Effector memory CD8-positive, alpha-beta T cell (primary cell): Measurements from ENCODE around the gene NUP93.
A peak's percentile ranks its signal among the peaks of the same experiment; 100 is the strongest.

Source experiments
- ATAC-seq: fragments of 150-1000 bp; cut with Tn5 transposase; replicated peaks from 2 replicates; pipeline ENCODE4 v1.10.0; 2021; ENCODE audit warnings: mild to moderate bottlenecking, moderate library complexity
- DNase-seq, 3 experiments: peaks; one replicate each; pipeline ENCODE4 v3.0.0; 2021
- H3K27ac Mint-ChIP-seq, 2 donors: one replicate each; pipeline ENCODE4 v1.8.0; 2022; ENCODE audit warnings: mild to moderate bottlenecking in 2 of 2, mixed read lengths in 2 of 2, moderate library complexity in 2 of 2
- H3K27me3 Mint-ChIP-seq, 2 donors: one replicate each; pipeline ENCODE4 v1.8.0; 2022; ENCODE audit warnings: mixed read lengths in 2 of 2
- H3K36me3 Mint-ChIP-seq: one replicate; pipeline ENCODE4 v1.8.0; 2022; ENCODE audit warnings: mild to moderate bottlenecking, moderate library complexity, mixed read lengths; ENCODE audit not compliant: insufficient read depth
- H3K4me1 Mint-ChIP-seq, 2 donors: one replicate each; pipeline ENCODE4 v1.8.0; 2022; ENCODE audit warnings: low read depth in 2 of 2, mixed read lengths in 2 of 2
- H3K4me3 Mint-ChIP-seq, 2 donors: one replicate each; pipeline ENCODE4 v1.8.0; 2022; ENCODE audit warnings: mild to moderate bottlenecking in 2 of 2, mixed read lengths in 2 of 2, moderate library complexity in 2 of 2
- H3K9me3 Mint-ChIP-seq, 2 donors: one replicate each; pipeline ENCODE4 v1.8.0; 2022; ENCODE audit warnings: mixed read lengths in 2 of 2

The NUP93 gene

DNA sequence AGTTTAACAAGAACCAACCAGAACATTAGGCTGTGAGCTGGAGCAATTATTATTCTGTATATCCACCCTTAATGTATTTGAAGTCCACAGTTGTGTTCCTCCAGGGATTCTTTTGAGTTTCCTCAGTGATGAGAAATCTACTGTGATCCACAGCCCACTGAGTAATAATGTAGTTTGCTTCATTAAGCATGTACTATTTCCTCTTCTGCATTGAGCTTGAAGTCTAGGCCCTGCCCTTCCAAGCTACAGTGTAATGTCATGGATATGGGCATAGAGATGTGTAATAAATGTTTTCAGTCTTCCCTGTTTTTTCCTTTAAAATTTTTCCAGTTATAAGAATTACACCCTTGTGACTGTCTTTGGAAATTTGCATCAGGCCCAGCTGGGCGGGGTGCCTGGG, 98.7 kb downstream of the NUP93 start:
- Mint-ChIP-seq H3K4me3 (no peak overlapping the region), H3K27ac (peak overlapping the region in 1 of 2 donors; percentile 62), H3K4me1 (no peaks in the 10 kb centered on the region), H3K9me3 (no peaks in the 10 kb centered on the region), H3K27me3 (no peaks in the 10 kb centered on the region), H3K36me3 (peaks cover 45% of the 10 kb centered on the region)
- ATAC-seq (no peak), DNase-seq (no peak)

DNA sequence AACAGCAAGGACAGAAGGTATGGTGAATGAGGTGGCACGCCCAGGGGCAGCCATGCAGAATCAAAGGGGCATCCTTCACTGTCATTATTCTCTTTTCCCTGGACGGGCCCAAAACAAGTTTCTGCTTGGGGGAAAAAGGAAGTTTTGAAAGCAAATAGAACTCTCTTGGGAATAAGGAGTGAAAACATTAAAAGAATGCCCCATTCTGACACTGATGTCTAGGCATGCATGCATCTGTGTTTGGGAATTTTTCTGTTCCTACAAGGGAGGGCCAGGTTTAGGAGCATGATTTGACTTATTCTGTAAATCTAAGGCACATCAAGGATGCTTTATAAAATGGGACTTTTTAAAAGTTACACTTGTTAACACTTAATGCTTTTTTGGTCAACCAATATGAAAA, 100.7 kb downstream of the NUP93 start:
- Mint-ChIP-seq H3K4me1 (no peaks in the 10 kb centered on the region), H3K36me3 (peaks cover 42% of the 10 kb centered on the region), H3K27me3 (no peaks in the 10 kb centered on the region), H3K9me3 (no peaks in the 10 kb centered on the region), H3K27ac (peak overlapping the region; percentile 10 to 49), H3K4me3 (no peak overlapping the region)
- DNase-seq: no peak
- ATAC-seq: no peak

DNA sequence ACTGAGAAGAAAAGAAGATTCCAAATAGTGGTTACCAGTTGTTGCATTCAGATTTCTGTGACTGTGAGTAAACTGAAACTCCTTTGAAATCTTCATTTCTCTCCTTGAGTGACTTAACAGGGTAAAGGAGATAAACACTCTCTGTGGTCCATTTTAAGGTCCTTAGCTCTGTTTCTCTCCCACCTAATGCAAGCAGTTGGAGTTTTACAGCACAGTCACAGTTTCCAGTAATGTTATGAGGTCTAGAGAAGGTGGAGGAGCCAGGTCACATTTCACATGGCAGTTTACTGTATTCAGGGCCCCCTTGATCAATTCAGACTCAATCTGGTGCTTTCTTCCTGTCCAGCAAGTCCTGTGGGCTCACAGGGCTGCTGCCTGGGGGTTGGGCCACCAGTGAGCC, 102.8 kb downstream of the NUP93 start:
- H3K4me3 Mint-ChIP-seq: no peak overlapping the region
- H3K27me3 Mint-ChIP-seq: no peaks in the 10 kb centered on the region
- H3K4me1 Mint-ChIP-seq: no peaks in the 10 kb centered on the region
- H3K9me3 Mint-ChIP-seq: no peaks in the 10 kb centered on the region
- H3K36me3 Mint-ChIP-seq: peaks cover 45% of the 10 kb centered on the region
- ATAC-seq: no peak
- H3K27ac Mint-ChIP-seq: peak overlapping the region in 1 of 2 donors; percentile 19
- no peak for DNase-seq

DNA sequence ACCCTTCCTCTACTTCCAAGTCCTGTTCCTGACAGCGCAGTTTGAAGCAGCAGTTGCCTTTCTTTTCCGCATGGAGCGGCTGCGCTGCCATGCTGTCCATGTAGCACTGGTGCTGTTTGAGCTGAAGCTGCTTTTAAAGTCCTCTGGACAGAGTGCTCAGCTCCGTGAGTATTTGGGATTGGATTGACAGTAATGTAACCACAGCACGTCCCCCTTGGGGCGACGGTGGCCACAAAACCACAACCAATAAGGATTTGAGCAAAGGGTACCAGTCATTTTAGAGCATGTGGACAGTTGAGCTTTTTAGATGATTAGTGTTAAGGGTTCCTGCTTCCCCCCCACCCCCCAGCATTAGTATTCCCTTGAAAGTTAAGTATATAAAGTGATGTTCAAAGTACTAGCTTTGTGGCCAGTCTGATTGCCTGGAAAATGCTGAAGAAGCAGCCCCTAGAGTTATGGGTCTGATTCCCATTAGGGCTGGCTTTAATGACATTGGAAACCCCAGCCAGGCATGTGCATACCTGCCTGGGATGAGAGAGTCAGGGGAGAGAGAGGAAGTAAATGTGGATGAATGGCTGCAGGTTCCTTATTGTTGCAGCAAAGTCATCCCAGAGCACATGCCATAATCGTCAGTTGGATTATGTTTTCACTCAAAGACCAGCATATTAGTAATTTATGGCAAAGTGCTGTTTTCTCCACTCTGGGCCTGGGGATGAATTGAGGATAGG, 103.5 kb downstream of the NUP93 start:
- peaks cover 49% of the 10 kb centered on the region for H3K36me3 Mint-ChIP-seq
- no peaks in the 10 kb centered on the region for H3K27me3 Mint-ChIP-seq
- H3K9me3 Mint-ChIP-seq: no peaks in the 10 kb centered on the region
- no peaks in the 10 kb centered on the region for H3K4me1 Mint-ChIP-seq
- no peak for ATAC-seq
- no peak overlapping the region for H3K4me3 Mint-ChIP-seq
- no peak for DNase-seq
- peak overlapping the region in 1 of 2 donors; percentile 59 for H3K27ac Mint-ChIP-seq

DNA sequence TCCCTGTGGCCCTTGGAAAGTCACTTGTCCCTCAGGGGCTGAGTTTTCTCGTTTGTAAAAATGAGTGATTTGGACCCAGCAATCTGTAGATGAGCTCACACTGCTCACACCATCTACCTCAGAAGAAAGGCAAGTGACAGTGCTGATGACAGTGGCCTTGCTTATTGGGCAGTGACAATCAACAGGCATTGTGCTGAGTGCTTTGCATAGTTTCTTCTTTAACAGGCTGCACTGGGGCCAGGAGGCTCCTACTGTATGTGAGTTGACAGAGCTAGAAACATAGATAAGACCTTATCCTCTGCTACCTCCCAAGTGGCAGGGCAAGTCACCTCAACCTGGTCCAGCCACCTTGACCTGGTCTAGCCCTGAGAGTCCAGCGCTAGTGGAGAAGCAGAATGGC, 105.4 kb downstream of the NUP93 start:
- no peak overlapping the region for H3K4me3 Mint-ChIP-seq
- H3K4me1 Mint-ChIP-seq: no peaks in the 10 kb centered on the region
- ATAC-seq (no peak), DNase-seq (no peak)
- no peaks in the 10 kb centered on the region for H3K9me3 Mint-ChIP-seq
- H3K27me3 Mint-ChIP-seq: no peaks in the 10 kb centered on the region
- H3K27ac Mint-ChIP-seq: no peak overlapping the region
- H3K36me3 Mint-ChIP-seq: peaks cover 51% of the 10 kb centered on the region

DNA sequence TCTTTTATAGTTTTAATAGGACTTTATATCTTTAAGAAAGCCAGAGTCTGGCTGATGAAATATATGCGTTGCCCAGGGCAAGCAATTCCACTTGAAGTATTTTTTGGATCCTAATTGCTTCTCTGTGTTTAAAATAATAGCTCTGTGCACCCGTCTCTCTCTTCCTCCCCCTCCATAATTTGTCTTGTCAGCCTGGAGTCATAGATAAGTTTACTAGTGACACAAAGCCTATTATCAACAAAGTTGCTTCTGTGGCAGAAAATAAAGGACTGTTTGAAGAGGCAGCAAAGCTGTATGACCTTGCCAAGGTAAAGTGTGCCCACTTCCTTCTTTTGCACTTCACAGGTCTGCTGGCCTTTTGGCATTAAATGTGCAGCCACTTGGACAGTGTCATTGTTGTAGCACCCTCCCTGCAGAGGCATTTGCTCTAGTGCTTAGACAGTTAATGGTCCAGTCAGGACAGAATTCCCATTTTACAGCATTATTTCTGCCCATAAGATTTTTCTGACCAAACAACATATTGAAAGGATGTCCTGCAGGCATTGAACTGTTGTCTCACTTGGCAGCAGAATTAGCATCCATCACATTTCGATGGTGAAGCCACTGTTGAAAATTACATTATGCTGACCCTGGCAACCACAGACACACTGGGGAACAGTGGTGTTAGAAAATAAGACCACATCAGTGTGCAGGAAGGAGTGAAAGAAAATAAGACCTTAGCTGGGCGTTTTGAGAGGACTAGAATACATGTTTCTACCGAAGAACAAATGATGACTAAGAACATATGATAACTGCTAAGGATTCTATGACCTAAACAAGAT, 106.7 kb downstream of the NUP93 start:
- Mint-ChIP-seq H3K36me3 (peaks cover 49% of the 10 kb centered on the region), H3K27ac (peak overlapping the region in 1 of 2 donors; percentile 25), H3K9me3 (no peaks in the 10 kb centered on the region), H3K27me3 (no peaks in the 10 kb centered on the region), H3K4me1 (no peaks in the 10 kb centered on the region), H3K4me3 (no peak overlapping the region)
- no peak for ATAC-seq
- DNase-seq: no peak

DNA sequence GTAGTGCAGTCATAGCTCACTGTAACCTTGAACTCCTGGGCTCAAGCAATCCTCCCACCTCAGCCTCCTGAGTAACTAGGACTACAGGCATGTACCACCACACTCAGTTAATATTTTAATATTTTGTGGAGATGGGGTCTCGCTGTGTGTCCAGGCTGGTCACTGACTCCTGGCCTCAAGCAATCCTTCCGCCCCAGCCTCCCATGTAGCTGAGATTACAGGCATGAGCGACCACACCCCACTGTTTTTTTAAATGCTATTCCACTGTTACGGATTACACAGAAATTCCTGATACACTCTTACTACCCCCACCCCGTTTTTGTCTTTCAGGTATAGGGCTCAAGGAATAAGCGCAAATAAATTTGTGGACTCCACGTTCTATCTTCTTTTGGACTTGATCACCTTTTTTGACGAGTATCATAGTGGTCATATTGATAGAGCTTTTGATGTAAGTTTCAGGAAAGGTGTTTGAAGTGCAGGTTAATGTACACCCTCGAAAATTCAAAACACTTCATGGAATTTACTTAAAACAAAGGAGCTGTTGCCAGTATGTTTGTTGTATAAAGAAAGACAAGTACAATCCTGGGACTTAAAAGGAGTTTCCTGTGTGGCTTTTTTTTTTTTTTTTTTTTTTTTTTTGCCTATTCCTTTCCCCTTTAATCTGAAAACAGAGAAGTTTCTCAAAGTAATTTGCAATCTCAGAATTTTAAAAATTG, 108.9 kb downstream of the NUP93 start:
- DNase-seq: no peak
- peaks cover 52% of the 10 kb centered on the region for H3K36me3 Mint-ChIP-seq
- H3K4me1 Mint-ChIP-seq: no peaks in the 10 kb centered on the region
- peak overlapping the region in 1 of 2 donors; percentile 28 for H3K27ac Mint-ChIP-seq
- H3K27me3 Mint-ChIP-seq: no peaks in the 10 kb centered on the region
- H3K4me3 Mint-ChIP-seq: no peak overlapping the region
- ATAC-seq: no peak
- no peaks in the 10 kb centered on the region for H3K9me3 Mint-ChIP-seq

DNA sequence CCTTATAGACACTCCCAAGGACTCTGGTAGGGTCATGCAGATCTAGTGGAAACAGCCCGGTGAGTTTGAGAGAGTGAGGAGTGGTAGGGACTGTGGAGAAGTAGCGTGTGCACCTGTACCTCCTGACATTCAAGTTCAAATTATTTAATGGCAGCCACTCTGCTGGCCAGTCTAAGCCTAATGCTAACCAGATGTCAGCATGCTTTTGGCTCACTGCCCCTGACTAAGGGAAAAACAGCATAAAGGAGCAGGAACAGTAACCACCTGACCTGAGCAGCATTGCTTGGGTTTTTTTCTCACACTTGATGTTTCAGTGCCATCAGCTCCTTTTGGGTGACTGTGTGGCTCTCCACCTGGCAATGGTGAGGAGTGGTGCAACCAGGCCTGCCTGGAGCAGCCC, 111.3 kb downstream of the NUP93 start:
- Mint-ChIP-seq H3K27me3 (no peaks in the 10 kb centered on the region), H3K27ac (no peak overlapping the region), H3K4me3 (no peak overlapping the region), H3K4me1 (peaks cover 0 to 2% of the 10 kb centered on the region in 2 donors), H3K36me3 (peaks cover 51% of the 10 kb centered on the region), H3K9me3 (no peaks in the 10 kb centered on the region)
- no peak for ATAC-seq
- no peak for DNase-seq

DNA sequence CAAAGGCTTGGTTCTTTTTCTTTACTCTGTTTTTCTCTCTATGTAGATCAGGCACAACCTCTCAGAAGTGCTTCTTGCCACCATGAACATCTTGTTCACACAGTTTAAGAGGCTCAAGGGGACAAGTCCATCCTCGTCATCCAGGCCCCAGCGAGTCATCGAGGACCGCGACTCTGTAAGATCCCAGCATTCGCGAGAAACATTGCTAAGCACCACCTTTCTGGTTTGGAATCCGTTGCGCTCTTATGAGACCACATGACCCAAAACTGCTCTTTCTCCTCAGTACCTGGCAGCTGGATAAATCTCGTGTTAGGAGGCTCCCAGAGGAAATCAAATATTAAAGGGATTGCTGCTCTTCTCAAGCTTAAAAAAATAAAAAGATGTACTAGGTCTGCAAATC, 111.7 kb downstream of the NUP93 start:
- Mint-ChIP-seq H3K4me3 (no peak overlapping the region), H3K27ac (no peak overlapping the region), H3K9me3 (no peaks in the 10 kb centered on the region), H3K36me3 (peaks cover 51% of the 10 kb centered on the region), H3K4me1 (peaks cover under 1 to 2% of the 10 kb centered on the region in 2 donors), H3K27me3 (no peaks in the 10 kb centered on the region)
- DNase-seq (no peak), ATAC-seq (no peak)

DNA sequence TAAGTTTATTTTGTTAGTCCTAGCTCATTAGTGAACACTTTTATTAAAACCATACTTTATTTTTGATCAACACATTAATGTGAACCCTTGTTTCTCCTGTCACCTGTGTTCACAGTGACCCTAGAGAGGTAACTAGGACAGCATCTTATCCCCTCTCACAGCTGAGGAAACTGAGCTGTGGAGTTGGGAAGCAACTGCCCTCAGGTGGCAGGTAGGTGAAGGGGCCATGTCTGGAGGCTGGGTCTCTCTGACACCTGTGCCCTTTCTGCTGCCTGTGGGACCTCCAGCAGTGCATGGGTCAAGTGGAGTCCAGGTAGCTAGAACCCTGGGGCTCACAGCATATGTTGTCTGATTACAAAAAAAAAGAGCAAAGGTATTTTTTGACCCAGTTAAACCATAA, 112.2 kb downstream of the NUP93 start:
- no peaks in the 10 kb centered on the region for H3K27me3 Mint-ChIP-seq
- DNase-seq (no peak), ATAC-seq (no peak)
- H3K27ac Mint-ChIP-seq: no peak overlapping the region
- H3K4me1 Mint-ChIP-seq: peaks cover 5 to 6% of the 10 kb centered on the region in 2 donors
- H3K9me3 Mint-ChIP-seq: no peaks in the 10 kb centered on the region
- peaks cover 48% of the 10 kb centered on the region for H3K36me3 Mint-ChIP-seq
- H3K4me3 Mint-ChIP-seq: no peak overlapping the region

DNA sequence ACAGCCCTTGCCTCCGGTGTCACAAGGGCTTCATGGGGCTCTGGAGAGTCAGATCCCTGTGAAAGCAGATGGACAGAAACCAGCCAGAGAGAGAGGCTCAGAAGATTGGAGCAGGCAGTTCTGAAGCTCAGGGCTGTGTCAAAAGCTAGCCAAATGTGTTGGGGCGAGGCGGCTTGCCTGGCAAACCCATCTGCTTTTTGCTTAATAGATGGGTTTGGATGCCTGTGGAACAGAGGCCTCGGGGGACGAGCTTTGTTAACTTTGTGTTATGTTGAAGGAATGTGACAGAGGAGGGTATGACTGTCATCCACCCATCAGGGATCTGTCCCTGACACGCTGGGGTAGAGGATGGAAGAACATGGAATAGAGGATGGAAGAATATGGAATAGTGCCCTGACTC, 114.1 kb downstream of the NUP93 start:
- peaks cover 9 to 20% of the 10 kb centered on the region in 2 donors for H3K4me1 Mint-ChIP-seq
- no peaks in the 10 kb centered on the region for H3K9me3 Mint-ChIP-seq
- no peak overlapping the region for H3K27ac Mint-ChIP-seq
- H3K36me3 Mint-ChIP-seq: peaks cover 36% of the 10 kb centered on the region
- DNase-seq: no peak
- H3K27me3 Mint-ChIP-seq: no peaks in the 10 kb centered on the region
- ATAC-seq: no peak
- H3K4me3 Mint-ChIP-seq: no peak overlapping the region

DNA sequence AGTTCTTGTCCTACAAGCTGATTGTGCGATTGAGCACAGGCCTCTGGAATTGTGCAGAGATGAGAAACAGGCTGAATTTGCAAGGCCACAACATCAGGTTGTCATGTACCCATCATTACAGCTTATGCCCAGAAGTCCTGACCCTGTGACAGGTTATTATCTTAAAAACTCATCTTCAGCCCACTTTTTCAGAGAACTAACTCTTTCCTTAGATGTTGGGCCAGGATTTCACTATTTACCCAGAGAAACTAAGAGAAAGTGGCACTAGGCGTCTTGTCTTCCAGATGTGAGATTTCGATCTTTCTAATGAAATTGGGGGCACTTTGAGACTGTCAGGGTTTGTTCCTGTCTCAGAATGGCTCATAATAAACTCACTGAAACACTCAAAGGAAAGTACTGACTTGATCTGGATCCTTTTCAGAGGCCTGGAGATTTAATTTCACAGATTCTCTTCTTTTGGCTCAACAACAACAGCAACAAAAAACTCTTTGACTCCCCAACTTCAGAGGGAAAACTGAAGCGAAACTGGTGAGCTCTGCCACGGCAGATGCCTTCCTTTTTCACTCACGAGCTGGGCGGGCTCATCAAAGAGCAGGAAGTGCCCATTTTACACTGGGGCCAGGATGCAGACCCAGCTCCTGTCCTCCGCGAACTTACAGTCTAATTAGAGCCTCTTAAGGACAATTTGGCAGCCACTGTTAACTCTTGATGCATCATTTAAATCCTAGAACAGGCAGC, 117.4 kb downstream of the NUP93 start:
- Mint-ChIP-seq H3K4me1 (peaks cover 9 to 20% of the 10 kb centered on the region in 2 donors), H3K4me3 (peak overlapping the region in 1 of 2 donors; percentile 56), H3K27me3 (no peaks in the 10 kb centered on the region), H3K36me3 (peaks cover 16% of the 10 kb centered on the region), H3K9me3 (no peaks in the 10 kb centered on the region), H3K27ac (peak overlapping the region; percentile 45 to 90)
- ATAC-seq (peak; percentile 40), DNase-seq (no peak)
